Globus pallidus (tissue), 1 donor: ENCODE data around the gene PLPPR5.
"Not testable (repeated sequence)": the region's sequence is repeated elsewhere in the genome, so short reads cannot be mapped to it uniquely, and the experiment has no call there.

ENCODE experiments used
- DNase-seq: peaks from one replicate; pipeline ENCODE4 v3.0.0-alpha.2; 2015; ENCODE audit warnings: low spot score

PLPPR5 gene

DNA sequence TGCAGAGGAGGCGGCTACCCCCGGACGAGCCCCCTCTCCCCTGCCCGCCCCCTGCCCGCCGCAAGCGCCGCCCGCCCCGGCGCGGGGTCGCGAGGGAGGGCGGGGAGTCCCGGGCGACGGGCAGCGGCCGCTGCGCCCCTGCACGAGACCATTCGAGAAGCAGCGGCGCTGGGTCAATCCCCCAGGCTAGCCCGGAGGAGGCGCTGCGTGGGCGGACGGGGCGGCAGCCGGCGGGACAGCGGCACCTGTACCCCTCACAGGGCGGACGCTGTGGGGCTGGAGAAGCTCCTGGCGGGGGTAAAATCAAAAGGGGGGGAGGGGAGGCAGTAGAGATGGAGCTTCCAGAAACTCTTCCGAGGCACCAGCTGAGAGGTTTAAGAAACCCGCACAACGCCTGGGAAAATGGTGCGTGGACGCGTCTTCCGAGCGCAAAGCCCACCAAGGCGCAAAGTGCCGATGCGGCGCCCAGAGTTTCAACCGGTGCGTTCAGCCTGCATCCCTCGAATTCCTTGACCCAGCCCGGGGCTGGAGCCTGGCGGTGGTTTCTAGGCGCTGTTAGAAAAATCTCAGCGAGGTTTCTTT, at the start of gene PLPPR5:
TSS of gene PLPPR5 (minus strand) at position 1 of the 582 bp plus-strand sequence. CDS start 190 bp downstream, outside the sequence.
- no peak for DNase-seq

DNA sequence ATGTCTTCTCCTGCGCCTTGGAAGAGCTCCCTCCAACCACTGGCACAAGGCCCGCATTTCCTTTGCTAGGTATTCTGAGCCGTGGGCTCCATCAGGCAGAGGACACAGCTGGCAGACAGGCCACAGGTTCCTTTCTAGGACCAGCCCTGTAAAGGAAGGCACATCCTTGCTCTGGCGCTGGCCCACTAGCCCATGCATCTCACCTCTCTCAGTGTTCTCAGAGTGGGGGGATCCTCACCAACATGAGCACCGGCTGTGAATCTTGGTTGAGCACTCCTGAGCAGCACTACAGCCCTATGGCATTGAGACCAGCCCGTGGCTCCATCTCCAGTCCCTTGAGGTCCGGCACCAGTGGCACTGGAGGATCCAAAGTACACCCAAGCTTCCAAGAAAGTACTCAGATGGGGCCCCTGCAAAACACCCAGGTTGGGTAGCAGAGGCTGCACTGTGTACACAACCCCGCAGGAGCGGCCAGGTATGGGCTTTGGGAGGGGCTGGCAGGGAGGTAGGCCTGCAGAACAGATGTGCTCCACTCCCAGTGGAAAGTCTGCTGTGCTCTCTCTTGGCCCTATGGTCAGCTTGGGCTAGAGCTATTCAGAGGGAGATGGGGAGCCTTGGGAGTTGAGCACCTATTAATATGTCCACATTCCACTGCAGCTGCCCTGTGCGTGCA, 47.1 kb upstream of the PLPPR5 start:
- no peak for DNase-seq

- DNase-seq = no peak
Observed at GRCh38 chr1:99049745-99050144, 45.1 kb upstream of the PLPPR5 start.

GRCh38 chr1:99036746-99037145, 32.1 kb upstream of the PLPPR5 start:
- not testable (repeated sequence) for DNase-seq

GRCh38 chr1:99018313-99018712, 13.7 kb upstream of the PLPPR5 start:
- no peak for DNase-seq

DNA sequence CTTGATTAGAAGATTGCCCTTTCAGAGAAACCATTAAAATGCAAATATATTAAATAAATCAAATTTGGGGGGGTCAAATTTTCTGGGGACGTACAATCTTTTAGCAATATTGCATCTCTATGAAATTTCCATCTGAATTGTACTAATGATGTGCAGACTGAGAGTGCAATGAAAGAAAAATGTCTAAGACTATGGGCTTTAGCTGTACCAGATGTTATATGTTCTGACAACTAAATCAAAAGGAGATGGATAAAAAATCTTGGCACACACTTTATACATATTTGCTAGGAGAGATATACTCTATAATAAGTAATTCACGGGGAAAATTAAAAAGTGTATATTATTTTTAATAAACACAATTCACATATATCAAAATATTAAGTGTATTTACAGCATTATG, 13.0 kb upstream of the PLPPR5 start:
- DNase-seq = no peak

DNA sequence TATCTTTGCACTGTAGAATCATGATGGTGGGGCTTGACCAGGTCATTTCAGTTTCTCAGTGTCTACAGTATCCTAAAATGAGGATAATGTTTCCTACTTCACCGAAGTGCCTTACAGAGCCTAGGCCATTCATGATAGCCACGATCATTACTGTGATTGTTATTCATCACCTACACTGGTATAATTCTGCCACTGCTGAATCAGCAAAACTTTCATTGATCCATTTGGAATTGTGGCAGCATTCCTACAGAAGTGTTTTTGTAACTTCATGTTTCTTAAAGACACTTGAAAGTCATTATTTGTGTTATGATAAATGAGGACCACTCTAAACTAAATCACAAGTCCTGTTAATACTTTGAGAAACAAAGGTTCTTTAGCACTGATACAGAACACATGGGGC, 6.0 kb upstream of the PLPPR5 start:
- DNase-seq = no peak

DNA sequence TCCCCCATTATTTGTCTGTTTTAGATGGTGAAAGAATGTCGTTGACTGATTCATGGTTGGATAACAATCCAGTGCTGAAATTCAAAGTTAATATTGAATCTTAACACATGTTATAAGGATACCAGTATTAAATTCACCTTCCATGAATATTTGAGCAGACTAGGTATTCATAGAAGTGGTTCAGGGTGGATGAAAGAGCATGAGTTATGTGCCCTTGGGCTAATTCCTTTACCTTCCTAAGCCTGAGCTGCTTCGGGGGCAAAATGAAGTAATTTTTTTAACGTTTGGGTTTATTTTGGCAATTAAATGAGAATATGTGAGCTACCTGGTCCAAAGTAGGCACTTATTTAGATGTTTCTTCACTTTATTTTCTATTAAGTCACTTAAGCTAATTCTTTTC, 2.7 kb upstream of the PLPPR5 start:
- no peak for DNase-seq

DNA sequence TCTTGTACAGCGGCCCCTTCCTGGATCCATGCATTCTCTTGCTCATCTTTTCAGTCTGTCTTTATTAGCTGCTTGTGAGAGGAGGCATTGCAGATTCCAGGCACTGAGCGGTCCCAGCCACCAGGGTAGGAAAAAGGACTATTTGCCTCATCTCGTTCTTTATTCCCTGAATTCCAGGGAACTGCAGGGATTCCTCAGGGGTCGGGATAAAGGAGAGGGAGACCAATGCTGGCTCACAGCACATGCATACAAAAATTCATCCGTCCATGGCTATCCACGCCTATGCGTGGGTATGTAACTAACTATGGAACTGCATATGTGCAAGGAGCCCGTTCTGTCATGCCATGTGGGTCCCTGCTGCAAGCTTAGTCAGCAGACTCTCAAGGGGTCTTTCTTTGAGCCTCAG, 879 bp upstream of the PLPPR5 start:
- DNase-seq = no peak

- DNase-seq = no peak
Observed at GRCh38 chr1:99004254-99004860, 304 bp downstream of the PLPPR5 start.

DNA sequence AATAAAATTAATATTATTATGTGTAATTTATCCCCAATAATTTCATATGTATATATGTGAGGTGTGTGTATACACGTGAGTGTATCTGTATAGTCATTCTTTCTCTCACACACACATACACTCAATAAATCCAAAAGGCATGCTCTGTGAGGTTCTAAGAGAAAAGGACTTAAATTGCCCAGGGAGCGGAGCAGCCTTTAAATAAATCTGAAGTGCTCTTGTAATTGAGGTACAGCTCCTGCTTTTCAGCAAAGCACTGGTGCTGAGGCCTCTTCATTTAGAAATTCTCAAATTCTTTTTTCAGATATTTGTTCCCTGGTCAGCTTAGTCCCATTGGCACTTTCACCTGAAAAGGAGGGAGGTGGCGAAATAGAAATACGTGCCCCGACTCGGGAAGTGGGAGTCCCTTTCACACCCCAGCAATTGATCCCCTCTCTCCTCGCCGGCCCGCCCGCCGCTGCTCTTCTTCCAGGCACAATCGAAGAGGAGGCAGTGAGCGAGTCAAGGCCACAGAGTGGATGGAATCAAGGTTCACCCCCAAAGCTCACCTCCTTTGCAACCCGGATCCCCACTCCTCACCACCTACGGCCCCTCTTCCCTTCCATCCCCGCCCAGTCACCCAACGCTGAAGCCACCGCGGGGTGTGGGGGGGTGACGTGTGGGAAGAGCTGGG, 944 bp downstream of the PLPPR5 start:
- no peak for DNase-seq

- no peak for DNase-seq
Observed at GRCh38 chr1:98992844-98993243, 11.8 kb downstream of the PLPPR5 start.

- no peak for DNase-seq
Observed at GRCh38 chr1:98991127-98992012, 13.3 kb downstream of the PLPPR5 start.

- DNase-seq = no peak
Observed at GRCh38 chr1:98989556-98989907, 15.1 kb downstream of the PLPPR5 start.

DNA sequence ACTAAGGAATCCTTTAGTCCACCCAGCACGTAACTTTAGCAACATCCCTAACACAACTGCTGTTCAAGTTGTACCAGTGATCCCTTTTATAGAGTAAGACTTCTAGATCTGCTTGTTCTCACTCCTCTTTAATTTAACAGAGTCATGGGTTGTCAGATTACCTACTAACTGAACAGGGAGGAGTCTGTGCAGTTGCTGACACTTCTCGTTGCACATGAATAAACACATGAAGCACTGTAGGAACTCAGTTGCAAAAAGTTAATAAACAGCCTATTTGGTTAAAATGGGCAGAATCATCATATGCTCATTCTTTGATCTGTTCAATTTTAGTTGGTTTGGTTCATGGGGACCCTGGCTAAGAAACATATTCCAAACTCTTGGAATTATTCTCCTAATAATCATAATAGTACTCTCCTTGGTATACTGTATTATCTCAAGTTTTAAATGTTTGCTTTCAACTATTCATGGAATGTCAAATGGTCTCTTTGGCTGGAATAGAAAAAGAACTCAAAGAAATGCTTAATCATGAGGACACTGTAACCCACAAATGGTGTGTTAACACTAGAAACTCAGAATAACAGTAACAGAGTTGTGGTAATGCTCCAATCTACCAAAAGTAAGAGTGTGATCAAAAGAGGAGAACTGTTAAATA, 15.6 kb downstream of the PLPPR5 start:
- DNase-seq = no peak

GRCh38 chr1:98985687-98986086, 19.0 kb downstream of the PLPPR5 start:
- no peak for DNase-seq

GRCh38 chr1:98981917-98982513, 22.6 kb downstream of the PLPPR5 start:
- DNase-seq = no peak

DNA sequence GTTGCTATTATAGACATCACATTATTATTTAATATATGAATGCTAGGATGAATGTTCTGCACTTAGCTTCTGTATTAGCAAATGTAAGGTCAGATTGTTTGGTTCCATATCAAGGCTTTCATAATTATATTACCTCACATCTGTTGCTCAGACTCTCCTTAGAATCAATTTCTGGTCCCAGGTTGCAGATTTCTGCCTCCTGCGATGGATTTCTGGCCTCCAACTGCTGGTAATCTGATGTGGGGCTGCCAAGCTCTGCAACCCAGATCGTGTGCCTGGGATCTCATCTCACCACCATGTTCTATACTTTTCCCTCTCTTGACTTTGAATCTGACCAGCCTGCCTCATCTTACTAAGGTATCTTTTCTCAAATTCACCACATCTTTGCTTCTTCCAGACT, 25.2 kb downstream of the PLPPR5 start:
- no peak for DNase-seq

DNA sequence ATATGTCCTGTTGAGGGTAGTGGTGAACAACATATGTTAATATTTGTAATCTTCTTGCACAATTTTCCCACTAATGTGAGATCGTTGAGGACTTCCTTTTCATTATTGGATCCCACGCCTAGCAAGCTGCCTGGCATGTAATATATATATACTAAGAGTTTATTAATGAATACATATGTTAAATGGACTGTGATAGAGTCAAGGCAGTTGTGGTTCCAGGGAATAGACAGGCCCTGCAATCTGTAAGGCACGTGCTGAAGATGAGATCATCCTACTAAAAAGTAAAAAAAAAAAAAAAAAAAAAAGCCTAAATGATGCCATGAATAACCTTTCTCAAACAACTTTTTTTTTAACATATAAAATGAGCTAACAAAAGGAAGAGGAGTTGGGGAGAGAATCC, 28.9 kb downstream of the PLPPR5 start:
- no peak for DNase-seq

DNA sequence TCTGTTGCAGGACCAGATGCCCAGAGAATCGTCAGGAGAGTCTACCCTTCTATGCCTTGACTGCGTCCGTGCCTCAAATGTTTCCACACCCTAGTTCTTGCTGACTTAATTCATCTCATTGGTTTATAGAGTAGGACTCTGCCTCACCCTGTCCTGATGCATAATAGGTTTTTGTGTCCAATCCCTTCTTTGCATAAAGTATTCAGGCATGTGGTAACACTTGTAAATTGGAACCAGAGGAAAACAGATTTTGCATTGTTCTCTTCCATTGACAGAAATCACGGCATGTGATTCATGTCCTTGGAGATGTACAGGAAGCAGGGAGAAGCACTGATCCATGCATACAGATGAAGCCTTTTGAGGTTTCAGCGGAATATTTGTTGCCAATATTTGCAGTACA, 29.5 kb downstream of the PLPPR5 start:
- DNase-seq = peak; percentile 52

- no peak for DNase-seq
Observed at GRCh38 chr1:98969798-98970490, 34.7 kb downstream of the PLPPR5 start.
